Iris pigment epithelial cell (primary cell): Measurements from ENCODE around the gene CUBN.
A peak's percentile ranks its signal among the peaks of the same experiment; 100 is the strongest.

ENCODE experiments used
- DNase-seq: peaks from one replicate; pipeline ENCODE4 v3.0.0-alpha.2; 2011; ENCODE audit warnings: low read depth

Gene CUBN

DNA sequence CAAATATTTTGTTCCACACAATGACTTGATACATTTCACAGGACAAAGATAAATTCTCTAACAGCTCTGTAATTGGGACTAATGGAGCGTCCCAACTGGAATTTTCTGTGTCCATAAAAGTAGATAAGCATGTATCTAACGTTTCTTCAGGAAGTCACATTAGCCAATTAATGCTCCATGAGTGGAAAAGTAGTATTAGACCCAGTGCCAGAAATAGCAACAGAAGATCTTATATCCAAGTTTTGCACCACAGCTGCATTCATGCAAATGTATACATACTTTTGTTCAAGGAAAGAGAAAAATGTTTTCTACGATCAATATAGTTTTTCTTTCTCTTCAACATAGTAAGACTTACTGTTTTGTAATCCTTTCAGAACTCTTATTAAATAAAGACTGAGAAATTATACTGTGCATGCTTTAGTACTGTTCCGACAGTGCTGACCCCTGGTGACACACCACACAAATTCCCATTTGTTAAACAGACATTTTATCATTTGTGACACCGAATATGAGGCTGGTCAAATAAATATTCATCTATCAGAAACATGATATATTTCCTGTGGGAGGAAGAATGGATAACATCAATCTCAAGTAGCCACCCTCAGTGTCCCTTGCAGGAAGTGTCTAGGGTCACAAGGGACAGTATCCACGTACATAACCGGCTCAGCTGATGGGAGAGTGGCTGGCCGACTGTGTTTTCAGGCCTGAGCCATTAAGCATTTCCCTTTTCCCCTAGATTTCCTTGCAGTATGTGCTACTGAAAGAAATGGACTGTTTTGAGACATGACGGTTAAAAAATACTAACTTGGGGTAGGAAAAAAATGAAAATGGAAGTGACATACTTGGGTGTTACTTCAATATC is 210.3 kb downstream of the CUBN start:
- no peak for DNase-seq

DNA sequence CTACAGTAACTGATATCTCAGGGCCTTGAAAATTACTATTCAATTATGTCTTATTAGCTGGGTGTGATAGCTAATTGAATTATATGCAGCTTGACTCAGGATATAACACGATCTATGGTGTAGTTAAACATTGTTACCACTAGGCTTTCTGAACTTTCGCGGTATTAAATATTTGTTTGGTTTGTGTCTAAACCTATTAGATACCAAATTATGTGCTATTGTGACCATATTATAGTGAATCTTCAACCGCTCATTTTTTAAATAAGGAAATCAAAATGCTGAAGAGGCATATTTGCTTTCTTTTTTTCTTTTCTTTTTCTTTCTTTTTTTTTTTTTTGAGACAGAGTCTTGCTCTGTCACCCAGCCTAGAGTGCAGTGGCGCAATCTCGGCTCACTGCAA is 213.1 kb downstream of the CUBN start:
- no peak for DNase-seq

DNA sequence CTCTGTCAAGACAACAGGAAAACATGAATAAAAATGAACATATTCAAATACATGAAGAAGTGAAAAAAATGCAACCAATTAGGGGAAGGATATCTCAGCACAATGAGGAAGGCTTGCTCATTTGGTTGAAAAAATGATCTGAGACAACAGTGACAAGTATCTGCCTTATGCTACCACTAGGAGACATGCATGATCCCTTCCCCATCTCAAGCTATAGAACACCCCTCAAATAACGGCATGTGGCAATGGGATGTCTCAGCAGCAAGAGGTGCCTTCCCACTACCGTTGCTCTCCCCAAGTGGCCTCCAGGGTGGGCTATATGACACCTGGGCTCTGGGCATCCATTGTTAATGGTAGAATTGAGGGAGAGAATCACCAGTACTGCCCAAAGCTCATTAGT is 214.3 kb downstream of the CUBN start:
- DNase-seq, result no peak

GRCh38 chr10:16913266-16913665 is 216.3 kb downstream of the CUBN start:
- no peak for DNase-seq

DNA sequence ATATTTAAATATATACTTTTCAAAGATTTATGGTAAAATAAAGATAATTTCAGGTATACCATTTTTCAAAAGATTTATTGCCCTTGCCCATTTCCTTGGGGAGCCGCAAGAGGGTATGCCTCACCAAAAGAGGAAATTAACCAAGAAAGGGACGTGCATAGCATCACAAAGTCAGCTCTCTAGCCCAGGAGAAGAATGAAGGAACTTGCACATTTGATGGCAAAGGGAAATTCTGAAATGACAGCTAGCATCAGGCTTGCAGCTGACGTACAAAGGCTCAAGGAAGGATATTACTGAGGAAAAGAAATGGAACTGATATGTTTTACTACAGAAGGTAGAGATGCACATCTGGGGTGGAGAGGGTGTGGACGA is 218.8 kb downstream of the CUBN start:
- no peak for DNase-seq

GRCh38 chr10:16909961-16910792 is 219.4 kb downstream of the CUBN start:
- DNase-seq, result peak; percentile 58

DNA sequence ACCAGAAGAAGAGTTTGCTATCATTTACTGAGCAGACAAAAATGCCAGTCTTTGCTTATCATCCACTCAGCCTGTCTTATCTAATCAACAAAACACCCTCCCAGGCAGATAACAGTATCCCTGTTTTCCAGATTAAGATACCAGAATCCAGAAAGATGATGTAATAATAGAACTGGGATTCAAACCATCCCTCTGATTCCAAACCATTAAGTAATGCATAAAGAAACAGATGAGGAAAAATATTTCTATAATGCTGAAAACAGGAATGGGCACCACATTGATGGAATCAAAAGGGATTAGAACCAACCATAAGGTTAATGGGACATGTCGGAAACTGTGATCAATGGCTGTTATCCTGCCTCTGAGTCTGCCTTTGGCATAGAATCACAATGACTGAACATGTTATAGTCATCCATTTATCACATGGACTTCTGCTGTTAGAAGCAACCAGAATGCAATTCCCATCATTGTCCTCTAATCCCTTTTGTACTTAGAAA is 220.3 kb downstream of the CUBN start:
- DNase-seq, result no peak

- no peak for DNase-seq
Observed at GRCh38 chr10:16907687-16908086, 221.9 kb downstream of the CUBN start.

DNA sequence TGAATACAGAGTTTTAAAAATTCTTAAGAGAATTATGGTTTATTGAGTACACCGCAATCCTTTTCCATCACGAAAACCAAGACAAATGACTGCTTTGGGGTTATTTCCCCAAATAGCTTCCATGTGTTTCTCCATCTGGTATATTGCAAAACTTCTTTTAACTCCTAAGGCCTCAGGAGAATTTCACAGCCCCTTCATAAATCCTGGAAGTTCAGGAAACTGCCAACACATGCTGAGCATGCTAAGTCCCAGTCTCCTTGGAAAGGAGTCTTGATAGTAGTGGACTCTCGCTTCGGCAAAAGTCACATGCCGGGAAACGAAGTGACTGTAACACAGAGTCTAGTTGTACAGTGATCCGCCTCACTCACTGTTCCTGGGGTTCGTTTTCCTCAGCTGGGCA is 224.3 kb downstream of the CUBN start:
- no peak for DNase-seq

- DNase-seq, result peak; percentile 84
Observed at GRCh38 chr10:16904639-16905061, 225.0 kb downstream of the CUBN start.

GRCh38 chr10:16904049-16904448 is 225.6 kb downstream of the CUBN start:
- peak; percentile 38 for DNase-seq

DNA sequence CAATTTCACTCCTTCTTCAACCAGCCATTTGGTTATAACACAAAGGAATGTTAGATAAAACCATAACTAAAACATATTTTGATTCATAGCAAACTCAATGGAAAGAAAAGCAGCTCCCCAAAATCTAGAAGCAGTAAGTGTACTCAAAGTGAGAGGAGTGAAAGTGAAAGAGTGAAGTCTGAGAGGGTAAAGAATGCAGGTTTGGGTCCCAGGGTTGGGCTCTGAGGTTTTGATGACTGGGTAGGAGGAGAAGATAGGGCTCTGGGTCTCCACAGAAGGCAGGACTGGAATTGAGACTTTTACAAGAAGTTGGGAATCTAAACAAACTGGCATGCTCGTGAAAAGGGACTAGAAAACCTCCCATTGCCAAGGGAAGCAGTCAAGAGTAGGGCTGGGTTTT is 227.0 kb downstream of the CUBN start:
- no peak for DNase-seq

DNA sequence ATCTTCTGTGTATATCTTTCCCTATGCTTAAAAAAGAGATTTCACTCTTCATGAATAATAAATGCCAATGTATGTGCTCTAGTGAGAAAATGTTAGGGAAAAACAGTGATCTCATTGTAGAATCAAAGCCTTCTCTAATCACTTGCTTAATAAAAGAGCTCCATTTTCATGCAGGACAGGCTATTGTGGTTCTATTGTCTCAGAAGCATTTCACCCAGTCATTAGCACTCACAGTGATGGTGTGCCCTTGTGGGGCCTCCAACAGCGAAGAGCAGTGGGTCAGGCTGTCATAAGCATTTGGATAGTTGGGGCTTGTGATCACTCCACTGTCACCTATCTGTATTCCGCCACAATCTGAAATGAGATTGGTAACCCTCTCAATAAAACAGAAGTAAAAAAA is 228.5 kb downstream of the CUBN start:
- DNase-seq, result no peak

DNA sequence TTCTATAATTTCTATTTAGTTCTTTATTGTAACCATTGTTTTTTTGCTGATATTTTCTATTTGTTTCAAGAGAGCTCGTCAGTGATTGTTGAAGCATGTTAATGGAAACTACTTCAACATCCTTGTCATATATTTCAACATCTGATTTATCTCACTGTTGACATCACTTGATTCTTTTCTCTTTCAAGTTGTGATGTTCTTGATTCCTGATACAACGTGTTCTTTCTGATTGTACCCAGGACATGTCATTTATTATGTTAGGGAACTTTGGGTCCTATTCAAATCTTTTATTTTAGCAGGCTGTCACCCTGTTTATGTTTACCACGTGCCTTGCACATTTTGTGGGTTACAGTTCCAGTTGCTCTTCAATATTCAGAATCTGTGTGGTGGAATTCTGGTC is 232.6 kb downstream of the CUBN start:
- DNase-seq, result no peak

GRCh38 chr10:16894821-16895220 is 234.8 kb downstream of the CUBN start:
- no peak for DNase-seq

DNA sequence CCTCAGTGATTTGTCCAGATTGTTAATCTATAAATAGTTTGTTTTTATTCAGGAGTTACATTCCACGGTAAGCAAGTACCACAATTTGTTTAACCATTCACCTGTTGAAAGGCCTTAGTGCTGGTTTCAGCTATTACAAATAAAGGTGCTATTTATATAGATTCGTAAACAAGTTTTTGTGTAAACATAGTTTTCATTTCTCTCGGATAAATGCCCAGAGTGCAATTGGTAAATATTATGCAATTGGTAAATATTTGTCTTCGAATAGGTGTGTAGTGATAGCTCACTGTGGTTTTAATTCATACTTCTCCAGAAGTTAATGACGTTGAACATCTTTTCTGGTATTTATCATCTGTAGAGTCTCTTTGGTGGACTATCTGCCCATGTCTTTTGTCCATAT is 235.9 kb downstream of the CUBN start:
- DNase-seq, result no peak

DNA sequence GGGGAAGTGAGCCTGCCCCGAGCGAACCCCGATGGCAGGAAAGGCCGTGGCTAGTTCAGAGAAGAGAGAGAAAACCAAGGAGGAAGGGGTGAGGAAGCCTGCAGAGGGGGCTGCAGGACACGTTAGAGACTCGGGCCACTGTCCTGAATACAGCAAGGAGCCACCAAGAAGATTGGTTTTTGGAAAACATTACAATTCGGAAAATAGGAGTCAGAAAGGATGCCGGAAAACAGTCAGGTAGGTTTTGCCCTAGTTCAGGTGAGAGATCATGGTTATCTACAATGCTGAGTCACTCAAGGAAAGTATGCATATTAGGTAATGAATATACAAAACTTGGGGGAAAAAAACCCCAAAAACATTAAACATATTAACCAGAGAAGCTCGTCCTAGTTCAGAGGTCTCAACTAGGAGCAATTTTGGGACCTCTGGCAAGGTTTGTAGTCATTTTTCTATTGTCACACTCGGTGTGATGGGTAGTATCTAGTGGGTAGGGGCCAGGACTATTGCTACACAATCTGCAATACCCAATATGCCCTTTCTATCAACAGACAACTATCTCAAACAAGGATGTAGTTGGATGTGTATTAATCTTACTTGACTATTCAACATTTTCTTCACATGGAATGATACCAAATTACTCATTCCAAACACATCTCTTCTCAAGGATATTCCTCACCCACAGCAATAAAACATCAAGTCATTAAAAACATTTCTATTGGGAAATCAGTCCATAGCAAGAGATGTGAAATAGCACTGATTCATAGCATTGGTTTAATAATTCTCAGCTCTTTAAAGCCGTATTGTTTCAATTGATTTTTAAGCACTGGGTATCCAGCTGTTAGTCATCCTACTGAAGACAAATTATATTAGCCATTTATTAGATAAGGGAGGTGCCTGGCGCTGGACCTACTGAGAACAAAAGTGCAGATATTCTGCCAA is 238.0 kb downstream of the CUBN start:
- DNase-seq, result peak; percentile 88

DNA sequence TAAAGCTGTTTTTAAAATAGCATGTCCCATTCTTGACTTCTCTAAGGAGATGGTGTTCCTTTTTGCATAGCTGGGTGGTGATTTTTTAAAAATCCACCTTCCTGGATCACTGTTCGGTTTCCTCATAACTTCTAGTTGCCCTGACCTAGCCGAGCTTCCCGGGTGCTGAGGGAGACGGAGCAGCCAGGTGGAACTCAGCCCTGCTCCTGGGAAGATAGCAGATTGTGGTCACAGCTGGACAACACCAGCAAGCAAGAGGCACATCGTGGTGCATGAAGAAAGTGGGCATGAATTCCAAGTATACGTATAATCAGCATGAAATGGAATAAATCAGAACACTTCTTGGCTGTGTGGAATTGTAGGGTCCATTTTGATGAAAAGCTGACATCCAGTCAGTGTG is 238.9 kb downstream of the CUBN start:
- DNase-seq, result no peak

DNA sequence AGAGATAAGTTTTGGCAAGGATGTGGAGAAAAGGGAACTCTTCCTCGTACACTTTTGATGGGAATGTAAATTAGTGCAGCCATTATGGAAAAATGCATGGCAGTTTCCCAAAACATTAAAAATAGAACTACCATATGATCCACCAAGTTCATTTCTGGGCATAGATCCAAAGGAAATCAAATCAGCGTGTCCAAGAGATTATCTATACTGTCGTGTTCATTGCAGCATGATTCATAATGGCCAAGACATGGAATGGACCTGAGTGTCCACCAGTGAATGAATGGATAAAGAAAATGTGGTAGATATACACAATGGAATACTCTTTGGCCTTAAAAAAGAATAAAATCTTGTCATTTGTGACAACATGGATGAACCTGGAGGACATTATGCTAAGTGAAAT is 242.0 kb downstream of the CUBN start:
- peak; percentile 80 for DNase-seq

DNA sequence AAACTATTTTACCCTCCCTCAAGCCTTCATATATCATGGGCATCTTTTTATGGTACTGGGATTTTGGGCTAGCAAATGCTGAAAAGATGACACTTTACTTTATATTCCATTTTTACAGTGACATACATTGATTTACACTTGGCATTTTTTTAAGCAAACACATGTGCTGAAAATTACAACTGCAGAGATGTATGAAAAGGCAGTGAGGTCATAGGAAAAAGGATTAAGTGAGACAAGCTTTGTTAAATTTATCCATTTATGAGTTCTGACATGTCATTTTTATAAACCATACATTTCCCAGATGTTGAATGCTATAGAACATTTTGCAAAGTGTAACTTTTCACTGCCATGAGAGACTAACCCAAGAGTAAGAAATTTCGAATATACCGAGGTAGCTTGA is 243.6 kb downstream of the CUBN start:
- no peak for DNase-seq

GRCh38 chr10:16884497-16884896 is 245.1 kb downstream of the CUBN start:
- DNase-seq, result no peak

DNA sequence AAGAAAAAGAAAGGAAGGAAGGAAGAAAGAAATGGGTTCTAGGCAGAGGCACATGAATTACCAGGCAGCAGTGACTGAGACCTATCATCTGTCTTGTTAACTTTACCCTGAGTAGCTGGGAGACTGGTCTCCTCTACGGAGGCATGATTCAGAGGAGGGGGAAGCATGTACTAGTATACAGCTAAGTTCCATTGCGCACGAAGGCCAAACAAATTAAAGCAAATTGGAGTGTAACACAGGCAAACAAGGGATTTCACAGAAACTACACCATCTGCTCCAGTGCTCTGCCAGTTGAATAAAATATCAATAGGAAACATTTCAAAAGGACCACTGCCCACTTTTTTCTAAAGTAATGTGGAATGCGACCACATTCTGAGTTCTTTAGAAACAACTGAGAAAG is 246.5 kb downstream of the CUBN start:
- no peak for DNase-seq
